ENCODE results near the gene ZNF391. TPM values are rescaled to one million over a fixed set of nuclear protein-coding genes. Genes with fewer than 3 reads are reported as not detected.

The ZNF391 gene
- total RNA-seq = 0.26 and 0.33 TPM in 2 replicates

GRCh38 chr6:27388293-27389197 is at the start of gene ZNF391:
ZNF391 (plus strand) TSS chr6:27388759; CDS start chr6:27400371, 11,612 bp downstream.

Other genes with a start within 250 kb of the ZNF391 start
- gene PRSS16, start 141.1 kb upstream of the ZNF391 start, total RNA-seq = 0.09 TPM in 1 of 2 replicates, not detected in the other
- gene POM121L2, start 76.5 kb upstream of the ZNF391 start, total RNA-seq = not detected in 2 replicates
- 4.8 and 7.5 TPM in 2 replicates for gene ZNF184, start 84.3 kb downstream of the ZNF391 start, total RNA-seq